ENCODE measurements around the gene IRF2BP2.
A peak's percentile ranks its signal among the peaks of the same experiment; 100 is the strongest.

The IRF2BP2 gene

GRCh38 chr1:234603221-234604204 lies 6.5 kb downstream of the IRF2BP2 start:
- no peak for ATAC-seq

GRCh38 chr1:234602334-234603220 lies 7.4 kb downstream of the IRF2BP2 start:
- peak; percentile 55 for ATAC-seq
- TF ChIP-seq CREB5 (CRISPR knock-in tag; IDR thresholded peaks at IDR 0.05; ENCODE audit: low read depth): no peak
- no peak for TF ChIP-seq CSDC2 (CRISPR knock-in tag; IDR thresholded peaks at IDR 0.05)
- 0 out of 2 replicates have a peak, but pooled peaks have one; percentile 45 for TF ChIP-seq TOX (CRISPR knock-in tag; IDR thresholded peaks at IDR 0.05; ENCODE audit: borderline replicate concordance)
- no peak for TF ChIP-seq ISL1 (CRISPR knock-in tag; IDR thresholded peaks at IDR 0.05)
- TF ChIP-seq TCF4 (CRISPR knock-in tag; IDR thresholded peaks at IDR 0.05; ENCODE audit: borderline replicate concordance): 0 out of 2 replicates have a peak, but pooled peaks have one; percentile 11
- TF ChIP-seq POU6F1 (CRISPR knock-in tag; IDR thresholded peaks at IDR 0.05; ENCODE audit: borderline replicate concordance, low read depth): 0 out of 2 replicates have a peak, but pooled peaks have one; percentile 17
- TF ChIP-seq TSHZ2 (CRISPR knock-in tag; IDR thresholded peaks at IDR 0.05): 0 out of 2 replicates have a peak, but pooled peaks have one; percentile 23
- TF ChIP-seq ARNTL (CRISPR knock-in tag; IDR thresholded peaks at IDR 0.05; ENCODE audit: borderline replicate concordance, low read depth): no peak
- TF ChIP-seq ZNF565 (CRISPR knock-in tag; conservative IDR thresholded peaks at IDR 0.05; ENCODE audit: low read depth): no peak
- TF ChIP-seq RARB (CRISPR knock-in tag; IDR thresholded peaks at IDR 0.05): 0 out of 2 replicates have a peak, but pooled peaks have one; percentile 12
- TF ChIP-seq ZC3H10 (CRISPR knock-in tag; IDR thresholded peaks at IDR 0.05): peak; percentile 73

More at GRCh38 chr1:234603221-234604204, 6.5 kb downstream of the IRF2BP2 start:
- TF ChIP-seq CSDC2 (CRISPR knock-in tag; IDR thresholded peaks at IDR 0.05) (no peak), ZC3H10 (CRISPR knock-in tag; IDR thresholded peaks at IDR 0.05) (no peak), ARNTL (CRISPR knock-in tag; IDR thresholded peaks at IDR 0.05; ENCODE audit: borderline replicate concordance, low read depth) (no peak), ZFP3 (CRISPR knock-in tag; IDR thresholded peaks at IDR 0.05) (no peak), ZFP30 (CRISPR knock-in tag; IDR thresholded peaks at IDR 0.05) (no peak), SNAI2 (CRISPR knock-in tag; IDR thresholded peaks at IDR 0.05) (no peak), TOX (CRISPR knock-in tag; IDR thresholded peaks at IDR 0.05; ENCODE audit: borderline replicate concordance) (no peak), TSHZ2 (CRISPR knock-in tag; IDR thresholded peaks at IDR 0.05) (no peak), BACH2 (CRISPR knock-in tag; IDR thresholded peaks at IDR 0.05; ENCODE audit: borderline replicate concordance) (no peak), CSRNP3 (CRISPR knock-in tag; IDR thresholded peaks at IDR 0.05) (no peak), ZNF70 (CRISPR knock-in tag; IDR thresholded peaks at IDR 0.05) (no peak), ZNF8 (CRISPR knock-in tag; IDR thresholded peaks at IDR 0.05) (no peak)

Measured in SK-N-SH treated with all-trans-retinoic acid at 6 μM for 48 hours (cell line).